Left lung (tissue), 14 donors: ENCODE results near the gene ZNF787. TPM values are rescaled to one million over a fixed set of nuclear protein-coding genes. Genes with fewer than 3 reads are reported as not detected.
A peak's percentile ranks its signal among the peaks of the same experiment; 100 is the strongest.

Source experiments
- ATAC-seq: fragments of 200-7000 bp; cut with Tn5 transposase; one replicate; pipeline ENCODE4 v1.9.1; 2020; ENCODE audit warnings: moderate library complexity
- DNase-seq, 4 donors: peaks; one replicate each; pipeline ENCODE4 v3.0.0-alpha.2; 2013 to 2020
- H3K27ac ChIP-seq, 2 donors: fragments of 200-600 bp; sonication (generic) in 1 of 2; one replicate each; pipeline versions ENCODE4 v1.5.0 to v1.8.0; 2020 to 2021
- H3K27me3 ChIP-seq, 2 donors: fragments of 200-600 bp; sonication (generic) in 1 of 2; one replicate each; pipeline versions ENCODE4 v1.5.0 to v1.8.0; 2020 to 2021
- H3K36me3 ChIP-seq, 2 donors: fragments of 200-600 bp; sonication (generic) in 1 of 2; one replicate each; pipeline versions ENCODE4 v1.5.0 to v1.8.0; 2020 to 2021
- H3K4me1 ChIP-seq, 2 donors: fragments of 200-600 bp; one replicate each; pipeline ENCODE4 v1.8.0; 2021
- H3K4me3 ChIP-seq, 2 donors: fragments of 200-600 bp; sonication (generic) in 1 of 2; one replicate each; pipeline versions ENCODE4 v1.5.0 to v1.8.0; 2020 to 2021; ENCODE audit warnings: mild to moderate bottlenecking in 1 of 2
- H3K9me3 ChIP-seq, 2 donors: fragments of 200-600 bp; sonication (generic) in 1 of 2; one replicate each; pipeline versions ENCODE4 v1.5.0 to v1.8.0; 2020 to 2021
- intact Hi-C, 2 donors: fragments of 100-400 bp; cut with DNase I; formaldehyde crosslinking; loops; one replicate each; pipeline versions ENCODE4 v1.11.2 to v1.14.2; 2022
- long read RNA-seq, 12 donors: library from polyadenylated mRNA in 2 of 12; unstranded in 2 of 12; transcript quantifications; one replicate each; pipeline ENCODE4 v2.0.0 and lab custom pipeline, GENCODE V29; 2019 to 2026
- polyA plus RNA-seq, 6 donors: library from polyadenylated mRNA; unstranded; fragments of 120-200 nt; gene quantifications; one replicate each; pipeline ENCODE4 v1.2.1, GENCODE V29; 2013; ENCODE audit not compliant: insufficient read length in 6 of 6
- total RNA-seq, 2 donors: library from RNA; stranded (reverse); fragmentation: NEBNext Ultra II Directional; extraction: Animal tissue kit (Norgen Biotek cat#: 25700); gene quantifications; one replicate each; pipeline ENCODE4 v1.2.1, GENCODE V29; 2021
- TF ChIP-seq, protein P1 (sequence below), 2 donors: fragments of 200-600 bp; sonication (generic) in 1 of 2; IDR thresholded peaks; one replicate each; pipeline versions ENCODE4 v1.5.0 to v1.8.0; 2021; ENCODE audit warnings: antibody characterized with exemption in 2 of 2
- donor health status: DM: no; HTN: yes; CAD: no.
- donor health status: DM: no; HTN: no; CAD: no.

ZNF787 gene
- total RNA-seq (10 to 100 TPM; 26.4 to 44.6 TPM), polyA plus RNA-seq (10 to 100 TPM; 11.0 to 22.5 (median 16.1) TPM)
- long read RNA-seq, donor 1, transcript ZNF787-203 (3 exons, 1,925 nt), result major isoform, 19 of 21 reads
- long read RNA-seq, donor 1, partial matches to known transcripts, result 0 of 21 reads
- long read RNA-seq, donor 1, other reads (novel, unspliced or antisense), result 0 of 21 reads
- long read RNA-seq, donor 2, transcript ZNF787-203 (3 exons, 1,925 nt), result major isoform, 12 of 13 reads
- long read RNA-seq, donor 2, partial matches to known transcripts, result 0 of 13 reads
- long read RNA-seq, donor 2, other reads (novel, unspliced or antisense), result 0 of 13 reads
- long read RNA-seq, donor 3, transcript ZNF787-203 (3 exons, 1,925 nt), result major isoform, 7 of 8 reads
- long read RNA-seq, donor 3, partial matches to known transcripts, result 0 of 8 reads
- long read RNA-seq, donor 3, other reads (novel, unspliced or antisense), result 0 of 8 reads
- long read RNA-seq, donor 4, result 0 reads
- long read RNA-seq, donor 5, transcript ZNF787-203 (3 exons, 1,925 nt), result major isoform, 8 of 8 reads
- long read RNA-seq, donor 5, partial matches to known transcripts, result 0 of 8 reads
- long read RNA-seq, donor 5, other reads (novel, unspliced or antisense), result 0 of 8 reads
- long read RNA-seq, donor 6, transcript ZNF787-203 (3 exons, 1,925 nt), result major isoform, 10 of 10 reads
- long read RNA-seq, donor 6, partial matches to known transcripts, result 0 of 10 reads
- long read RNA-seq, donor 6, other reads (novel, unspliced or antisense), result 0 of 10 reads
- long read RNA-seq, donor 7, transcript ZNF787-203 (3 exons, 1,925 nt), result major isoform, 9 of 10 reads
- long read RNA-seq, donor 7, partial matches to known transcripts, result 0 of 10 reads
- long read RNA-seq, donor 7, other reads (novel, unspliced or antisense), result 0 of 10 reads
- long read RNA-seq, donor 8, transcript ZNF787-203 (3 exons, 1,925 nt), result major isoform, 10 of 12 reads
- long read RNA-seq, donor 8, partial matches to known transcripts, result 0 of 12 reads
- long read RNA-seq, donor 8, other reads (novel, unspliced or antisense), result 0 of 12 reads
- long read RNA-seq, donor 9, result 0 reads
- long read RNA-seq, donor 10, partial matches to known transcripts, result 0 of 2 reads
- long read RNA-seq, donor 10, other reads (novel, unspliced or antisense), result 2 of 2 reads
- long read RNA-seq, donor 11, result 0 reads
- long read RNA-seq, donor 12, transcript ZNF787-203 (3 exons, 1,925 nt), result major isoform, 13 of 15 reads
- long read RNA-seq, donor 12, partial matches to known transcripts, result 0 of 15 reads
- long read RNA-seq, donor 12, other reads (novel, unspliced or antisense), result 0 of 15 reads

- intact Hi-C loops, result no loop called here
- peak within 1 kb of the TSS; percentile 62 to 82 for H3K4me3 ChIP-seq
- no peaks in the 10 kb centered on the region for H3K9me3 ChIP-seq
- DNase-seq (peak; percentile 97 to 99 (median 98)), ATAC-seq (peak; percentile 96)
- peaks cover 22 to 45% of the 10 kb centered on the region in 2 donors for H3K4me1 ChIP-seq
- no peaks in the 10 kb centered on the region for H3K27me3 ChIP-seq
- H3K36me3 ChIP-seq, result peaks cover 0 to 12% of the 10 kb centered on the region in 2 donors
- peak within 1 kb of the TSS; percentile 95 to 98 for H3K27ac ChIP-seq
- TF ChIP-seq, protein P1, sequence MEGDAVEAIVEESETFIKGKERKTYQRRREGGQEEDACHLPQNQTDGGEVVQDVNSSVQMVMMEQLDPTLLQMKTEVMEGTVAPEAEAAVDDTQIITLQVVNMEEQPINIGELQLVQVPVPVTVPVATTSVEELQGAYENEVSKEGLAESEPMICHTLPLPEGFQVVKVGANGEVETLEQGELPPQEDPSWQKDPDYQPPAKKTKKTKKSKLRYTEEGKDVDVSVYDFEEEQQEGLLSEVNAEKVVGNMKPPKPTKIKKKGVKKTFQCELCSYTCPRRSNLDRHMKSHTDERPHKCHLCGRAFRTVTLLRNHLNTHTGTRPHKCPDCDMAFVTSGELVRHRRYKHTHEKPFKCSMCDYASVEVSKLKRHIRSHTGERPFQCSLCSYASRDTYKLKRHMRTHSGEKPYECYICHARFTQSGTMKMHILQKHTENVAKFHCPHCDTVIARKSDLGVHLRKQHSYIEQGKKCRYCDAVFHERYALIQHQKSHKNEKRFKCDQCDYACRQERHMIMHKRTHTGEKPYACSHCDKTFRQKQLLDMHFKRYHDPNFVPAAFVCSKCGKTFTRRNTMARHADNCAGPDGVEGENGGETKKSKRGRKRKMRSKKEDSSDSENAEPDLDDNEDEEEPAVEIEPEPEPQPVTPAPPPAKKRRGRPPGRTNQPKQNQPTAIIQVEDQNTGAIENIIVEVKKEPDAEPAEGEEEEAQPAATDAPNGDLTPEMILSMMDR (IDR thresholded peaks at IDR 0.05), result no peak
Observed at GRCh38 chr19:56121180-56122167, at the start of gene ZNF787. Gene ZNF787, minus strand, starts transcription at chr19:56121295. Its CDS starts 18,078 bp downstream, at chr19:56103217.

DNA sequence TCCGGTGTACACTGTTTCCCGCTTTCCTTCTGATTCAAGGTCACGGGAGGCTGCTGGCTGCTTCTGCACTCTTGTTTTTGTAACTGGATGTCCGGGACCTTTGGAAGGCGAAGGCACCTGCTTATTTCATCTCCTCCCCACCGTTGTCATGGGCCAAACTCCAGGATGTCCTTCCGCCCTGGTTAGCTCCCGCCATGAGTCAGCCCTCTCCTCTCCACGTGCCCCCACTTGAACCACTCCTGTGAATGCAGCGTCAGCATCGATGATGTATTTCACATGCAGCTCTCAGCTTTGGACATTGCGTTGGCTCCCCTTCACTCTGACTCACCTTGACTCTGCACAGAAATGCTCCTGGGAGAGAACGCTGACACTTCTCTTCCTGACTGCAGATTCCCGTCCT, 49.2 kb upstream of the ZNF787 start:
- TF ChIP-seq, protein P1 (IDR thresholded peaks at IDR 0.05), result no peak
- no peaks in the 10 kb centered on the region for H3K9me3 ChIP-seq
- ATAC-seq (peak; percentile 89), DNase-seq (peak in 3 of 4 donors; percentile 13 to 82 (median 82))
- H3K36me3 ChIP-seq, result no peaks in the 10 kb centered on the region
- H3K4me1 ChIP-seq, result peaks cover 0 to 6% of the 10 kb centered on the region in 2 donors
- intact Hi-C loops, result loop anchor here in 1 of 2 donors (5.0 to 10.0 kb wide), 2 partner anchors 65 to 93 kb away; no protein-coding TSS in a partner anchor
- no peak overlapping the region for H3K27ac ChIP-seq
- H3K27me3 ChIP-seq, result peaks cover 0 to 16% of the 10 kb centered on the region in 2 donors
- H3K4me3 ChIP-seq, result no peak overlapping the region

DNA sequence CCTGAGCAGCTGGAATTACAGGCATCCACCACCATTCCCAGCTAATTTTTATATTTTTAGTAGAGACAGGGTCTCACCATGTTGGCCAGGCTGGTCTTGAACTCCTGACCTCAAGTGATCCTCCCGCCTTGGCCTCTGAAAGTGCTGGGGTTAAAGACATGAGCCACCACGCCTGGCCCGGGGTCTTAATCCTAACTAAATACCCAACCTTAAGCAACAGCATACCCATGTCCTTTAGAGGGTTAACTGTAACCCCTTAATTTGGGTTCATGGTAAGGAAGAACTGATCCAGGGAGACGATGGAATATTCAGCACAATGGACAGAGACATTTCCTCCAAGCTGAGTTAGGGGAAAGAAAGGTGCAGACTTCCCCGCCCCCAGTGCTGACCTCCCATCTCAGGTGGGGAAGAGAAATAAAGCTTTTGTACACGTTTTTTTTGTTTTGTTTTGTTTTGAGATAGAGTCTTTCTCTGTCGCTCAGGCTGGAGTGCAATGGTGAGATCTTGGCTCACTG, 46.0 kb upstream of the ZNF787 start:
- Histone ChIP-seq H3K9me3 (no peaks in the 10 kb centered on the region), H3K4me3 (no peak overlapping the region), H3K36me3 (no peaks in the 10 kb centered on the region), H3K27me3 (peaks cover 0 to 4% of the 10 kb centered on the region in 2 donors), H3K4me1 (peaks cover 0 to 5% of the 10 kb centered on the region in 2 donors), H3K27ac (no peak overlapping the region)
- TF ChIP-seq, protein P1 (IDR thresholded peaks at IDR 0.05), result no peak
- no peak for ATAC-seq
- intact Hi-C loops, result no loop called here
- DNase-seq, result no peak

- intact Hi-C loops, result no loop called here
- H3K4me1 ChIP-seq, result no peaks in the 10 kb centered on the region
- no peak overlapping the region for H3K4me3 ChIP-seq
- H3K9me3 ChIP-seq, result no peaks in the 10 kb centered on the region
- ATAC-seq, result no peak
- peaks cover 0 to 4% of the 10 kb centered on the region in 2 donors for H3K27me3 ChIP-seq
- no peak overlapping the region for H3K27ac ChIP-seq
- TF ChIP-seq, protein P1 (IDR thresholded peaks at IDR 0.05), result no peak
- no peak for DNase-seq
- peaks cover 0 to 33% of the 10 kb centered on the region in 2 donors for H3K36me3 ChIP-seq
Observed at GRCh38 chr19:56163097-56163496, 42.0 kb upstream of the ZNF787 start.
